Trophoblast cell (in vitro differentiated cells and primary cell): Measurements from ENCODE around the gene ZCRB1.
"Not testable (repeated sequence)": the region's sequence is repeated elsewhere in the genome, so short reads cannot be mapped to it uniquely, and the experiment has no call there.

ENCODE experiments used
- DNase-seq, 2 donors: peaks; one replicate each; pipeline ENCODE4 v3.0.0-alpha.2; 2016
- H2AFZ ChIP-seq: 2 replicates; pipeline ENCODE4 v1.6.1; 2013; ENCODE audit warnings: low read length, moderate library complexity, mild to moderate bottlenecking; ENCODE audit not compliant: insufficient read depth, poor library complexity
- H2AK5ac ChIP-seq: 2 replicates; pipeline ENCODE4 v1.6.1; 2013; ENCODE audit warnings: mild to moderate bottlenecking, low read length
- H2BK120ac ChIP-seq: 2 replicates; pipeline ENCODE4 v1.6.1; 2013; ENCODE audit warnings: low read length, mild to moderate bottlenecking, moderate library complexity; ENCODE audit not compliant: insufficient read depth, poor library complexity
- H2BK12ac ChIP-seq: 2 replicates; pipeline ENCODE4 v1.6.1; 2013; ENCODE audit warnings: mild to moderate bottlenecking, low read length, moderate library complexity
- H2BK5ac ChIP-seq: 2 replicates; pipeline ENCODE4 v1.6.1; 2013; ENCODE audit warnings: low read length, low read depth, moderate library complexity, mild to moderate bottlenecking; ENCODE audit not compliant: poor library complexity
- H3K14ac ChIP-seq: 2 replicates; pipeline ENCODE4 v1.6.1; 2013; ENCODE audit warnings: mild to moderate bottlenecking, low read length
- H3K18ac ChIP-seq: 2 replicates; pipeline ENCODE4 v1.6.1; 2013; ENCODE audit warnings: mild to moderate bottlenecking, low read length
- H3K23ac ChIP-seq: 2 replicates; pipeline ENCODE4 v1.6.1; 2013; ENCODE audit warnings: low read length
- H3K27ac ChIP-seq: 2 replicates; pipeline ENCODE4 v1.5.1; 2013; ENCODE audit warnings: low read depth, mild to moderate bottlenecking, inconsistent platforms, low read length, moderate library complexity
- H3K27me3 ChIP-seq: 2 replicates; pipeline ENCODE4 v1.6.1; 2013; ENCODE audit warnings: inconsistent platforms, mild to moderate bottlenecking, low read length, moderate library complexity; ENCODE audit not compliant: insufficient read depth
- H3K36me3 ChIP-seq, 2 experiments: 1 replicate in 1 of 2; 2 replicates in 1 of 2; pipeline ENCODE4 v1.6.1; 2013; ENCODE audit warnings: low read length in 2 of 2, mild to moderate bottlenecking in 2 of 2, moderate library complexity in 1 of 2; ENCODE audit not compliant: insufficient read depth in 2 of 2, control insufficient read depth in 1 of 2
- H3K4ac ChIP-seq: 2 replicates; pipeline ENCODE4 v1.6.1; 2013; ENCODE audit warnings: low read depth, mild to moderate bottlenecking, low read length, moderate library complexity
- H3K4me1 ChIP-seq, 2 experiments: 1 replicate in 1 of 2; 2 replicates in 1 of 2; pipeline ENCODE4 v1.6.1; 2013; ENCODE audit warnings: low read length in 2 of 2, mild to moderate bottlenecking in 2 of 2, moderate library complexity in 1 of 2; ENCODE audit not compliant: insufficient read depth in 2 of 2, control insufficient read depth in 1 of 2
- H3K4me2 ChIP-seq: 2 replicates; pipeline ENCODE4 v1.6.1; 2013; ENCODE audit warnings: inconsistent platforms, mild to moderate bottlenecking, low read length, moderate library complexity
- H3K4me3 ChIP-seq: 2 replicates; pipeline ENCODE4 v1.5.1; 2013; ENCODE audit warnings: mild to moderate bottlenecking, low read depth, low read length, inconsistent platforms
- H3K79me1 ChIP-seq: one replicate; pipeline ENCODE4 v1.6.1; 2013; ENCODE audit warnings: low read length
- H3K79me2 ChIP-seq: 2 replicates; pipeline ENCODE4 v1.6.1; 2013; ENCODE audit warnings: low read length, mild to moderate bottlenecking; ENCODE audit not compliant: control insufficient read depth, insufficient read depth, poor library complexity
- H3K9ac ChIP-seq: 2 replicates; pipeline ENCODE4 v1.6.1; 2013; ENCODE audit warnings: mild to moderate bottlenecking, low read length
- H3K9me3 ChIP-seq: 2 replicates; pipeline ENCODE4 v1.6.1; 2013; ENCODE audit warnings: low read depth, mild to moderate bottlenecking, control low read depth, inconsistent platforms, low read length; ENCODE audit not compliant: insufficient read depth
- H4K12ac ChIP-seq: 2 replicates; pipeline ENCODE4 v1.6.1; 2013; ENCODE audit warnings: low read depth, mild to moderate bottlenecking, low read length, moderate library complexity
- H4K8ac ChIP-seq: 2 replicates; pipeline ENCODE4 v1.6.1; 2013; ENCODE audit warnings: low read depth, mild to moderate bottlenecking, low read length, moderate library complexity
- H4K91ac ChIP-seq: one replicate; pipeline ENCODE4 v1.6.1; 2013; ENCODE audit warnings: low read depth, mild to moderate bottlenecking, low read length, moderate library complexity
- WGBS: extraction: QIAGEN DNeasy Blood & Tissue Kit; methylation state at CpG from one replicate; pipeline ENCODE4 v1.1.7; 2013; ENCODE audit warnings: missing lambda C conversion rate; ENCODE audit not compliant: insufficient read length, insufficient coverage; ENCODE audit errors: extremely low coverage; 5-methylcytosine and 5-hydroxymethylcytosine counted together

ZCRB1 gene

GRCh38 chr12:42360747-42361403 lies 35.0 kb upstream of the ZCRB1 start:
- H3K18ac ChIP-seq, result no peak overlapping the region
- no peak for DNase-seq
- no peak overlapping the region for H2BK120ac ChIP-seq
- H3K9me3 ChIP-seq, result no peaks in the 10 kb centered on the region
- no peak overlapping the region for H3K23ac ChIP-seq
- no peak overlapping the region for H3K4me3 ChIP-seq
- H3K14ac ChIP-seq, result no peak overlapping the region
- no peak overlapping the region for H2BK12ac ChIP-seq
- H3K79me2 ChIP-seq, result no peaks in the 10 kb centered on the region
- H3K4me1 ChIP-seq, result no peaks in the 10 kb centered on the region
- H3K36me3 ChIP-seq, result peaks cover 0 to 2% of the 10 kb centered on the region in 2 experiments
- no peak overlapping the region for H3K4me2 ChIP-seq
- no peak overlapping the region for H2BK5ac ChIP-seq
- H2AK5ac ChIP-seq, result no peak overlapping the region
- H2AFZ ChIP-seq, result no peak overlapping the region
- no peak overlapping the region for H3K27ac ChIP-seq
- whole genome bisulfite sequencing, result no CpG with 5 or more reads among the region's 6 CpGs
- H4K12ac ChIP-seq, result no peak overlapping the region
- no peak overlapping the region for H3K4ac ChIP-seq
- H4K91ac ChIP-seq, result no peak overlapping the region
- no peak overlapping the region for H3K9ac ChIP-seq
- no peak overlapping the region for H4K8ac ChIP-seq
- no peaks in the 10 kb centered on the region for H3K79me1 ChIP-seq
- H3K27me3 ChIP-seq, result no peaks in the 10 kb centered on the region

- WGBS, result no CpG with 5 or more reads among the region's 2 CpGs
- Histone ChIP-seq H3K27ac (no peak overlapping the region), H3K4me3 (no peak overlapping the region), H3K4me2 (no peak overlapping the region), H2BK120ac (no peak overlapping the region), H3K4ac (no peak overlapping the region), H2AK5ac (no peak overlapping the region), H2AFZ (no peak overlapping the region), H3K14ac (no peak overlapping the region), H3K27me3 (no peaks in the 10 kb centered on the region), H4K12ac (no peak overlapping the region), H3K9ac (no peak overlapping the region), H3K79me1 (no peaks in the 10 kb centered on the region), H3K4me1 (no peaks in the 10 kb centered on the region), H3K9me3 (no peaks in the 10 kb centered on the region), H3K79me2 (no peaks in the 10 kb centered on the region), H3K23ac (no peak overlapping the region), H3K36me3 (peaks cover 2 to 3% of the 10 kb centered on the region in 2 experiments), H4K91ac (no peak overlapping the region), H2BK5ac (no peak overlapping the region), H3K18ac (no peak overlapping the region), H2BK12ac (no peak overlapping the region), H4K8ac (no peak overlapping the region)
- DNase-seq, result no peak
Observed at GRCh38 chr12:42356344-42356743, 30.4 kb upstream of the ZCRB1 start.

GRCh38 chr12:42350021-42350407 lies 24.1 kb upstream of the ZCRB1 start:
- H4K12ac ChIP-seq, H2BK120ac ChIP-seq, H4K8ac ChIP-seq, H3K79me2 ChIP-seq, H3K4me3 ChIP-seq, H3K36me3 ChIP-seq, H3K18ac ChIP-seq, H3K79me1 ChIP-seq, H3K4me1 ChIP-seq, H2BK5ac ChIP-seq, H2AK5ac ChIP-seq, H3K9ac ChIP-seq, H3K9me3 ChIP-seq, H4K91ac ChIP-seq, H3K4me2 ChIP-seq, H3K4ac ChIP-seq, H3K23ac ChIP-seq, H3K27me3 ChIP-seq, DNase-seq, H2BK12ac ChIP-seq, H2AFZ ChIP-seq, H3K27ac ChIP-seq, H3K14ac ChIP-seq: not testable (repeated sequence)
- WGBS, result no CpG with 5 or more reads among the region's 34 CpGs

- not testable (repeated sequence) for H3K9ac ChIP-seq, H2AFZ ChIP-seq, H3K4me2 ChIP-seq, H3K23ac ChIP-seq, H4K8ac ChIP-seq, H3K4me1 ChIP-seq, DNase-seq, H3K79me2 ChIP-seq, H2BK120ac ChIP-seq, H2AK5ac ChIP-seq, H3K79me1 ChIP-seq, H4K12ac ChIP-seq, H3K4ac ChIP-seq, H3K27me3 ChIP-seq, H2BK5ac ChIP-seq, H3K18ac ChIP-seq, H4K91ac ChIP-seq, H3K36me3 ChIP-seq, H2BK12ac ChIP-seq, H3K9me3 ChIP-seq, H3K4me3 ChIP-seq, H3K14ac ChIP-seq, H3K27ac ChIP-seq
- no CpG with 5 or more reads among the region's 16 CpGs for WGBS
Observed at GRCh38 chr12:42349119-42350020, 23.5 kb upstream of the ZCRB1 start.
